HG03565 (cell line): ENCODE results near the gene CCDC186.

Experiments
- ATAC-seq: cut with Tn5 transposase; IDR thresholded peaks from one replicate; pipeline ENCODE4 v1.9.1; 2021; ENCODE audit warnings: mild to moderate bottlenecking, moderate library complexity; ENCODE audit not compliant: unreplicated experiment

CCDC186 gene

GRCh38 chr10:114115661-114116445, 58.1 kb downstream of the CCDC186 start:
- ATAC-seq, result no peak

- no peak for ATAC-seq
These were observed 63.6 kb downstream of the CCDC186 start for GRCh38 chr10:114110174-114110972.

- peak; percentile 40 for ATAC-seq
These were observed 70.7 kb downstream of the CCDC186 start for GRCh38 chr10:114103284-114103683.

DNA sequence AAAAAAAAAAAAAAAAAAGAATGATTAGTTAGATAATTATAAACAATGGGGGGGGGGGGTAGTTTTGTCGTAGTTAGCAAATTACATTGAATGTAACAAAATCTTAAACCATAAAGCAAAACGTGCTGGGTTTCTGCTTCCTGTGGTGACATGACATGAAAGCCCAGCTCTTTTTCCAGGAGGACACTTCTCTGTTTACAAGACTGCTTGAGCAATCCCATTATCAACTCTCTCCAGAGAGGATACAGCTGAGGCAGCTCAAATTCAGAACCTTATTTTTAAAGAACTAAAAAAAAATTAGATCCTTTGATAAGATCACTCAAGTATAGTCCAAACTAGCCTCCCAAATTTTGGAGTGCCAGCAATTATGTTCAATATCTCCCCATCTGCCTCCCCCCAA, 71.7 kb downstream of the CCDC186 start:
- no peak for ATAC-seq

DNA sequence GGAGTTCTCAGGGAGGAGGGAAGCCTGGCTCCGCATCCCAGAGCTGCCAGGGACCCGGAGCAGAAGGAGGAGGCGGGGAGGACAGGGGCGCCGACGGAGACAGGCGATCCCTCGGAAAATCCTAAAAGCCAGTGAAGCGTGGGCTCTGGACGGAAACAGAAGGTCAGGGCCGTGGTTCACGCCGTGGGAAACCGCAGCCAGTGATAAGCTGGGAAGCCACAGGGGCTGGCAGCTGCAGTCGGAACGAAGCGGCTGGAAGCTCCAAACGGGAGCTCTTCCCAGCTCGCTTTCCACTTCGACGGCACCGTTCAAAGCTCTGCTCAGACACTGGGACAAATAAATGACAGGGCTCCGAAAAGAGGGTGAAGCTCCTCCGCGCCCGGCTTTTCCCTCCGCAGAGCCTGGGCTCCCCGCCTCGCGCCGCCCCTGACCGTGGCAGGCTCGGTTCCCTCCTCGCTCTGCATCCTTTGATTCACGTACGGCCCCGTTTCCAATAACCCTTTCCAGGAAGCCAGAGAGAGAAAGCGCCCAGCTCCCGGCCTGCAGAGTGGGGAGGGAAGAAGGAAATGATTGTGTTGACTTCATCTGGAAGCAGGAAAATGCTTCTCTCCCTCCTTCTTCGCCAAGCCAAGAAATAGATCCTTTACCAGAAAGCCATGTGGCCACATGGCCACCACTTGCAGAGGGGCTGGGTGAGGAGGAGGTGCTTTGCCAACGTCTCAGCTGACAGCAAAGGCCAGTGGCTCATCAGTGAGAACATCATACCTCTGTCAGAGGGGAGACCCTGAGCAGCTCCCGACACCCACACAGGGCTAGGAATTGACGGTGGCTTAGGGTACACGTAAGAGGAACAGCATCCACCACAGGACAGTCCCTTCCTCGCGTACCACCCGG, 72.9 kb downstream of the CCDC186 start:
- ATAC-seq, result no peak

DNA sequence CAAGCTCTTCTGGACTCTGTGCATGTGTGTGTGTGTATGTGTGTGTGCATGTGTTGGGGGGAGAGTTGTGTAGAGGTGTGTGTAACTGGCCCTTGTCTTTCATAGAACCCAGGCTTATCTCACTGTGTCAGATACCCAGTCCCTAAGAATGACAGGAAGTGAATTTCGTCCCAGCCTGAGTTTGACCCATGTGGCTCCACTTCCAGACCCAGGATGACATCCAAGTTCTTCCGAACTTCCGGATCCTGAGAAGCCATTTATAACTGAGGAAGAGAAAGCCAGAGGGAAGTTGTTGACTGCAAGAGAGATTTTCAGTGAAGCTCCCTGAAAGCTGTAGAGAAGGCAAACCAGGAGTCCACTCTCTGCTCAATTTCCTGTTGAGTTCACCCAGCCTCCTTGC, 77.1 kb downstream of the CCDC186 start:
- ATAC-seq, result no peak

DNA sequence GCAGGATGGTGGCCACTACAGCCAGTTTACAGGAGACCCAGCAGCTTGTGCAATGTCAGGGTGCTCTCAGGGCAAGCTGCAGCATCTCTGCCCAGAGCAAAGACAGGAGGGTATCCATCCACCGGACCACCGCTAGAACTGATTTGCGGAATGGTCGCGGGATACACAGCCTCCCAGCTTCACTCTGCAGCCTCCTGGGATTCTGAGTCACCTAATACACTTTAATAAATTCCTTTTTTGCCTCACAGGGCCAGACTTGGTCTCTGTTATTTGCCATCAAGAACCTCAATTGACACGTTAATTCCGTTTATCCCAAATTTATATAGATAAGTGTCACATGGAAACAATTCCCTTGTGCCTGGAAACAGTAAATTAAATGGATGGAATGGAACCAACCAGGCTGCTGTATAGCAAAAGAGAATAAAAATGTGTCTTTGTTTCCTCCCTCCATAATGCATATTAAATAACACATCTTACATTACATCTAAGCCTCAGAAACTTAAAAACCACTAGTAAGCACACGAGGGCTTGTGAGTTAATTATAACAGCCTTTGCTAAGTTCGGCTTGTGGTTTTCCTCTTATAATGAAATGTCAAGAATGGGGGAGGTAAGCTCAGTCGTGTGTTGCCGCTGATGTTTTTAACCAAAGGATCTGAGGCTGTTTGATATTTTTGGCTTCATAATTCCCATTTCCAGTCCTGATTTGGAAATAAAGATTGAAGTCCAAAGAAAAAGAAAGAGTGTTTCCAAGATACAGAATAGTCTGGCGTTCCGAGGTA, 78.3 kb downstream of the CCDC186 start:
- peak; percentile 45 for ATAC-seq

DNA sequence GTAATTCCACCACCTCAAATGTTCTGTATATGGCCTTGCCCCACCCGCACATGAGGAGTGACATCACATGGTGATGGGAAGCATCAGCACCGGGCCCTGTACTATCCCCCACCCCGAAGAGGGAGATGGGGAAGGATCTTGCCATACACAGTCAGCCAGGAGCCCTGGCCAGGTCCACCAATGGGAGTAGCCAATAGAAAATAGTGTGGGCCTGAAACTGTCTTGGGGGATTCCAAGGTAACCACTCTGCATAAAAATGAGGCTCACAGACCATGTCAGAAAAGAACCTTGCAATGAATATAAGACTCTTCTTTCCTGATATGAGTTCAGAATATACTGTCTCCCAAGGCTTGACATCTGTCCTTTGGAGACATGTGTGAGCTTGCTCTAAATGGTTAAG, 79.2 kb downstream of the CCDC186 start:
- peak; percentile 34 for ATAC-seq

DNA sequence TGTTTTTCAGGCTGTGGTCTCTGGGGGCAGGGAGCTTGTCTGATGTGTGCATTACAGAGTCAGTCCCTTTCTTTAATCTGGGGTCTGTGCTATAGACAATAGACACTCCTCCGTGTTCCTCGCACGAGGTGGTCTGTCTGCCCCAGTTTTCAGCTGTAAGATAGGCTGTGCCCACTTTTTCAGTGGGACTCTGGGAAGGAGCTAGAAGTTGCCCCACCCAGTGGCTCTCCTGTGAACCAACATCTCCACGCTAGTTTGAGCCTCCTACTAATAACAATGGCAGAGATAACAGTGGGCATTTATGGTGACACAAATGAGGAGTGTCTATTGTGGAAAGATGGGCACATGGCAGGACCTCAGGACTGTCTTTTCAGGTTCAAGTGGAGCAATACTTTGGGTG, 86.3 kb downstream of the CCDC186 start:
- ATAC-seq, result no peak

- no peak for ATAC-seq
These were observed 86.7 kb downstream of the CCDC186 start for GRCh38 chr10:114087255-114087654.

GRCh38 chr10:114084215-114084614, 89.8 kb downstream of the CCDC186 start:
- no peak for ATAC-seq

DNA sequence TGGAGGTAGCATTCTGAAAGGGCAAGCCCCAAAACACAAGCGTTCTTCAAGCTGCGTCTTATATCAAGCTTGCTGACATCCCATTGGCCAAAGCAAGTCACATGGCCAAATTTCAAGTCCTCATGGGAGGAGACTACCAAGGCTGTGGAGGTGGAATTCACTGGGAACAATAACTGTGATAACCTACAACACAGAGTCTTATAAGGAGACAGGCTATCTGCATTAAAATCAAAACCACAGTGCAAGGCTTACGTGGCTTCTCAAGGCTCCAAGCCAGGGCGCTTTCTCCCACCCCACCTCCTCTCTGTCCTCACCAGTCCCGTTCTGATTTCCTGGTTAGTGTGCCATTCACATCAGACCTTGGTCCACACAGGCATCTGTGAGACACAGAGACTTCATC, 91.0 kb downstream of the CCDC186 start:
- ATAC-seq, result no peak

GRCh38 chr10:114081911-114082583, 92.0 kb downstream of the CCDC186 start:
- ATAC-seq, result no peak

DNA sequence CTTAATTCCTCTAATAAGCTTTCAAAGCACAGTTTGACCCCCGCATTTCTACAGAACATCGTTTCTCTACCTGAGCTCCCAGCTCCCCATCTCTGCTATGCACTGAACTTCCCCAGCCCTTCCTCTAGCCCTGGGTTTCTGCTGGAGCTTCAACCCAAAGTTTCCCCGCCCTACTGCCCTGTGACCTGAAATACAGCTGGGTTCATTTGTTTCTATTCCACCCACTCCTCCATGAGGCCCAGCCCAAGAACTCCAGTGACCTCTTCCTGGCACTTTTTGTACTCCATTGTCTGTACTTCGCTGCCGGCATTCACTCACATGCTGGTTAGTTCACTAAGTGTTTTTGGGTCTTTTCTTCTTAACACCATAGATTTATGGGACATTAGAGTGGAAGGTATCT, 94.6 kb downstream of the CCDC186 start:
- ATAC-seq, result no peak

DNA sequence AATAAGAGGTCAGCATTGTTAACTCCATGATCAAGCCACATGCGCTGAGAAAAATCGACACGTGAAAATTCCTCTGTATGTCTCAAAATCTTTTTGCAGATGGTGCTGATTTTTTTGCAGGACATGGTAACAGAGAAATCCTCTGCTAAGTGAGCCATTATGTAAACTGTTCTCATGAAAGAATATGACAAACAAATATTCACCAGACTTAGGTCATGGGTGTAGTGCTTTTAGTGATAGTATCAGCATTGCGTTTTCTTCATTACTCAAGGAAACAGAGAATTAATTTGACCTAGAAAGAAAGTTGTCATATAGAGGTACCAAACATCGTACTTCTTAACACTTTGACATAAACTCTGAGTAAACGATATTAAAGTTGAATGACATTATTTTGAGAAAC, 95.7 kb downstream of the CCDC186 start:
- ATAC-seq, result no peak

DNA sequence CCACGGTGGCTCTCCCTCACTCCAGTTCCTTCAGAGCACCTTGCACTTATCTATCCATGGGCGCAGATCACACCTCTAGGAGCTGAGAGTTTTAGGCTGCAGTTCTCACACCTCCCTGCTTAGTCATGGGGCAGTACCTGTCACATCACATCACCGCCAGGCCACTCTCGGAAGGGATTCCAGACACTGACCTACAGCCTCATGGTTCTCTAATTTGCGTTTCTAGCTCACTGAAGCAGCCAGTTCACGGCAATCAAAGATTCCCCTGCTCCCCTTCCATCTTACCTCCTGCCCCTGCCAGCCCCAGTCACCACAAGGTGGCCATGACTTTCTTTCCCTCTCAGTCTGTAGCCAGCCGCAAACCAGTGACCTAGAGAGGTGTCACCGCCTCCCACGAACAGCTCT, 96.2 kb downstream of the CCDC186 start:
- ATAC-seq, result no peak

- ATAC-seq, result no peak
These were observed 96.7 kb downstream of the CCDC186 start for GRCh38 chr10:114077347-114077746.

DNA sequence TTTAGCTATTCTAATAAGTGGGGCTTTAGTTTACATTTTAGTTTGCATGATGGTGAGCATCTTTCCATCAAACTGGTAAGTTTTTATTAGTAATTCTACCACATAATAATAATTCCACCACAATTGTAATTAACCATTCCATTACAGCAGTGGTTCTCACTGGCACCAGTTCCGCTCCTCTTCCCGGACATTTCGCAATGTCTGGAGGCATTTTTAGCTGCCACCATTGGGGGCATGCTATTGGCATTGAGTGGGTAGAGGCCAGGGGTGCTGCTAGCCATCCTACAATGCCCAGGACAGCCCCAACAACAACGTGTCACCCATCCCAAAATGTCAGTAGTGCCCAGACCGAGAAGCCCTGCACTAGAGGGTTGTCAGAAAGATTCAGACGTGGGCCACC, 98.9 kb downstream of the CCDC186 start:
- ATAC-seq, result no peak

- ATAC-seq, result no peak
These were observed 100.4 kb downstream of the CCDC186 start for GRCh38 chr10:114073395-114074186.
